ENCODE data around the gene PROX1.

PROX1 gene

DNA sequence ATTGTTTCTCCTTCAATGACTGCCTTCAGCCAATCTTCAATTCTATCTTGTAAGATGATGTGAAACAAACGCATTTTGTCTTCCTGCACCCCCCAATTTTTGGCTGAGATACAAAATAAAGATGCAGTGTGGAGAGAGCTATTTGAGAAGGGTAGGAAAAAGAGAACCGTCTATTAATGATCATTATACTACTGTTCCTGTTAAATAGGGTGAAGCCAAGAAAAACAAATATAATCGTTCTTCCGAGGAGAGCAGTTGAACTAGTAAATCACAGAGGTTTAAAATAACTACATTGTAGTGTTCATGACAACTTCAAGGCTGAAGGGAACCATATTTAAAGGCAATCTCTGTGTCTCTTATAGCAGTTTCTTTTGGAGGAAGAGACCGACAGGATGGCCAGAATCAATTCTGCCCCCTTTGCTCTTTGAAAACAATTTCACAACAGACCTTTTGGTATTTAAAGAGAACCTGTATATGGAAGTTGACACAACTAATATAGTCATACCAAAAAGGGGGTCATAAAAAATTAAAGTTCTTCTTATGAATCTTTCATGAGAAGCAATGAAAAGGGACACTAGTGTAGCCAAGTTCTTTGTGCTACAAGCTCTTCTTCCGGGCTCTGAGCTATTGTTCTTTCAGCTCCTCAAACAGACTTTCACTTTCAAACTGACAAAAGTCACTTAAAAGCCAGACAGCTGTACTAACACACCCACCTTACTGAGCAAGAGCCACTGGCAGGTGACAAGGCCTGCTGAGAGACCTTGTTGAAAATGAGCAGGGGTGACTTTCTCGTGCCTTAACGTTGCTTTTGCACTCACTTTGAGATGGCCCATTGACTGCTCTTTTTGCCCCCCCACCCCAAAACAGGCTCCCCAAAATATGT is 30.9 kb downstream of the PROX1 start:
- DNase-seq (ENCODE audit: low read depth in 2 of 3, low spot score in 2 of 3): no peak

DNA sequence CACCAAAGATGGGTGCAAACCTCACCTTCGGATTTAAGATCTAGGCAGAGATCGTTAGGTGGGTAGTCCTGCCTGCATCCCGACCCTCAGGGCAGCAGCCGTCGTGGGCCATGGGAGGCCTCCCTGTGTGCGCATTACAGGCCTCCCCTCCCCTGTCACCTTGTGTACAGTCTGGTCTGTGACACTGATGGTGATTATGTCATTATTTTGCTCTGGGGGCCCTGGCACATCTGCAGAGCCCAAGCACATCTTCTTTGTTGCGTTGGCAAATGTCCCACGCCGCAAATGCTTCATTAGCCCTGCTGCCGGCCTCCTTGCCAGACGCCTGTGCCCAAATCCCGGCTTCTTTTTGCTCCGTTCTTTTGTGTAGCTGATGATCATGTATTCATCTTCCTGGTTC is 31.7 kb downstream of the PROX1 start:
- no peak for DNase-seq (ENCODE audit: low read depth in 2 of 3, low spot score in 2 of 3)

GRCh38 chr1:214021321-214021720 is 33.5 kb downstream of the PROX1 start:
- no peak for DNase-seq (ENCODE audit: low read depth in 2 of 3, low spot score in 2 of 3)

DNA sequence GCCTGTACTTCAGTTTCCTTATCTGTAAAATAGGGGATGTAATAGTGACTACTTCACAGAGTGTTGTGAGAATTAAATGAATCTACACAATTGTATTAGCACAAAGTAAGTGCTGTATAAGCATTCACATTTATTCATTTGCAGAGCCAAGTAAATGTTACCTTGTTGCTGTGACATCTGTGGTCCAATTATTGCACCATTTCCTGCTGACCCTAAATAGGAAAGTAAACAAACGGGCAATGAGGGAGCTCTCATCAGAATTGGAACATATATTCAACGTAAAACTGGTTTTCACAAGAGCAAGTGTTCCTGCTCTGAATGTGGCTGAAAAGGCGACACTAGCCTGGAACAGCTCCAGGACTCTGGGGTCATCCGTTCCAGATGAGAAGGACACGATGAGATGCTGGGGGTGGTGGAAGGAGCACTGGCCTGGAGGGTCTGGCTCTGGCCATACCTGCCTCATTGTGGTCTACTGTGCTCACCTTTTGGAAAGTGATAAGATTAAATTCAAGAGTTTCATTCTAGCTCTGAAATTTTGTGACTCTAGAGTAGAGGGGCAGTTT is 34.5 kb downstream of the PROX1 start:
- DNase-seq (ENCODE audit: low read depth in 2 of 3, low spot score in 2 of 3): no peak

DNA sequence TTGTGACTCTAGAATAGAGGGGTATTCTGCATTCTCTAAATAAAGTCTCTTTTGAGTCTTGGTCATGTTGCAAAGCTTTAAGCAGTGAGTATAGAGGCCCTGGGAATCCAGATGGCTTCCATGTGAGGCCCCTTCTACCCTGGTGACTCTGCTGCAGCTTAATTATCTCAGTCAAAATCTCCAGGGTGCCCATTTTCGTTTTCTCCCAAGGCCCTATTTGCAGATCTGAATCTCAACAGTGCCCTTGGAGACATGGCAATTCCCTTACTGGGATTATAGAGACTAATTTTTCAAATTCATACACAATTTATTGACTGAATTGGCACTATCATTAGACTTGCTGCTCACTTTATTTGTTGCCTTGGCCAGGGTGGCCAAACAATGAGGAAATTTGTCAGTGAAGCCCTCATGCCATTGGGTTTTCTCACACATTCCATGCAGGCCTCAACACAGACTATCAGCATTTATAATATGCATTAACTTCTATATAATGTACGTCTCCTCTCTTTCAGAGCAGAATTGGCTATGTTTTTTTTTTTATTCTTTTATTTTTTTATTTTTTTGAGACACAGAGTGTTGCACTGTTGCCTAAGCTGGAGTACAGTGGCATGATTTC is 35.1 kb downstream of the PROX1 start:
- DNase-seq (ENCODE audit: low read depth in 2 of 3, low spot score in 2 of 3): no peak

DNA sequence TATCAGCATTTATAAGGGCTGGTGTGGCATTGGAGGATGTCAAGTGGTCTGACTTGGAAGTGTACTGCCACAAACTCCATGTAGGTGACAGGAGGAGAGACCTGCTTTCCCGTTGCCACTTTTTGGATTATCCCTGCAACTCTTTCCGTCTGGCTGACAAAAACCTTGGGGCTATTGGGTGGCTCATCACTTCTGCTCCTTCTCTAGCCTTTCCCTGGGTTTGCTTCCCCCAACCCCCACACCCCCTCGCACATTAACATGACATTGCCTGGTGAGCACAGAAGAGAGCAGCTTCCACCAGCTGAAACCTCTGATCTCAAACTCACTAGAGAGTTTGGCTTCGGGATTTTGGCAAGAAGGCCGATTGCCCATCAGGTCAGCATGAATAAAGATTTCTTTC is 39.2 kb downstream of the PROX1 start:
- no peak for DNase-seq (ENCODE audit: low read depth in 2 of 3, low spot score in 2 of 3)

DNA sequence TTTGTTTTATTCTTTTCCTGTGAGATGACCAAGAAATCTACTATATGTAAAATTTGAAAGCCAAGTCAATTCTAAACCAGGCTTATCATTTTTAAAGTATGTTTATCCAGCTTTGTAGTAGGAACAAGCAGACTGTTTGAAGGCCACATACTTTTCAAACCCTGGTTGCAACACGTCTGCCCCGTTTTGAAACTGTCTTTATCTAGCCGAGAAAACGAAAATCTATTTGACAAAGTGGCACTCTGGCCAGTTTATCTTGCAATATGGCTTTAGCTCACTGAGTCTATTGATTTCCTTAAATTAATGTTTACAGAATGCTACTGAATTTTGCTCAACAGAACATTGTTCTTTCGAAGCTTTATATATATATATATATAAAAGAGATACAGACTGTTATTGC is 39.7 kb downstream of the PROX1 start:
- no peak for DNase-seq (ENCODE audit: low read depth in 2 of 3, low spot score in 2 of 3)

- no peak for DNase-seq (ENCODE audit: low read depth in 2 of 3, low spot score in 2 of 3)
Observed at GRCh38 chr1:214028095-214028494, 40.3 kb downstream of the PROX1 start.

GRCh38 chr1:214028649-214029406 is 41.1 kb downstream of the PROX1 start:
- no peak for DNase-seq (ENCODE audit: low read depth in 2 of 3, low spot score in 2 of 3)

- no peak for DNase-seq (ENCODE audit: low read depth in 2 of 3, low spot score in 2 of 3)
Observed at GRCh38 chr1:214029796-214030195, 42.0 kb downstream of the PROX1 start.

DNA sequence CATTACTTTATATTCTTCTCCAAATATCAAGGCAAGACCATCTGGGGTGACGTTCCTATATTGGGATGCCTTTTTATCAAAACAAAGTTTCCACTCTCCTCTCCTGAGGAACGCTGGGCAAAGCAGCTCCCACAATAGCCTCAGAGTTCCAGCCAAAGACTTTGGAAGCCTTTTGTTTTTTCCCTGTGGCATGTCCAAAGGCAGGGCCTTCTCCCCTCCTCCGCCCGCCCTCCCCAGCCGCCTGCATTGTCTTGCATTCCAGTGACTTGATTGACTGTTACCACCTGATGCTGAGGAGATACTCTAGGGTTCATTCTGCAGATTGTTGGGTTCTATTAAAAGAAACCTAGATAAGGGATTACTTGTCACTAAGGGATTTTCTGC is 43.5 kb downstream of the PROX1 start:
- no peak for DNase-seq (ENCODE audit: low read depth in 2 of 3, low spot score in 2 of 3)

- DNase-seq (ENCODE audit: low read depth in 2 of 3, low spot score in 2 of 3): no peak
Observed at GRCh38 chr1:214037468-214037867, 49.7 kb downstream of the PROX1 start.

- DNase-seq (ENCODE audit: low read depth in 2 of 3, low spot score in 2 of 3): no peak
Observed at GRCh38 chr1:214039394-214040018, 51.7 kb downstream of the PROX1 start.

DNA sequence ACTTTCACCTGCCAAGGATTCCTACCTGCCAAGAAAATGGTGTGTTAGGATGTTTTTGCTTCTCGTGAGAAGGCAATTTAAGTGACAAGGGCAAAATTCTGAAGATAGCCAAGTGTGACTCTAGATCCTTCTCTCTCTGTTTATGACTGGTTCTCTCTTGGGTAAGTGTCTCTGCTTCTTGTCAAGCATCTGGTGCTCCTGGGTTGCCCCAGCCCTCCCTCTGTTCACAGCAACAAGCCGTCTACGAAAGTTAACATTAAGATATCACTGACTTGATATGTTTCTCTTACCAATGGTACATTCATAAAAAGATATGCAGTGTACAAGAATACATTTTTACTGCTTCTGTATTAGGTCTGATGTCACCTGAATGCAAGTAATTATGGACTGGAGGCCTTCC is 55.4 kb downstream of the PROX1 start:
- DNase-seq (ENCODE audit: low read depth in 2 of 3, low spot score in 2 of 3): no peak

DNA sequence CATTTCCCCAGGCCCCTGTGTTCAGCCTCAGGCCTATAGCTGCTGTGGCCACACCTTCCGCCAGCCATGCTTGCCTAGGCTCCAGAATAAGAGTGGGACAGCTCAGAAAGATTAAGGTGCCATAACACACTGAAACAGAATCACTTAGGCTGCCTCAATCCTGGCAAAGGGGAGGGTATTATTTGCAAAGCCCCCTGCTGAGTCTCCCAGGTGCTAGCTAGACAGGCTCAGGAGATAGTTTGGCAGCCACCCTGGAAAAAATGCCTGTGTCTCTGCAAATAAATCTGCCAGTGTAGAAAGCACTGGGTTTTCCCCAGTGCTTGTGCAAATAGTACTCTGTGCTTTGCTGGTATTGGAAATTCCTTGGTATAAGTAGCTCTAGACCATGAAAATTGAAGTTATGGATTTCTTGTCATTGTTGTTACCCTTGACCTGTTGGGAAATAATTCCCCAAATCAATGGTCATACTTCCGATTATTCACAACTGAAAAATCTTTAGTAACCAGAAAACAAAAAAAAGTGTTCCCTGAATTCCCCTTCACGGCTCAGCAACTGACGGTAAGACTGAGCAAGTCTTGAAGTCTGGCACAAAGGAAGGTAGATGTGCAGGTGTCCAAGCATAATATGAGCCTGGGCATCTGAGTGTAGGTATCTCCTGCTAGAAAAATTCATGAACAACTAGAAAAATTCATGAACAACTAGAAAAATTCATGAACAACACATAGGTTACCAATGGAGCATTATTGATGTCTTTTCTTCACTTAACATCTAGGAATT is 56.9 kb downstream of the PROX1 start:
- DNase-seq (ENCODE audit: low read depth in 2 of 3, low spot score in 2 of 3): no peak

DNA sequence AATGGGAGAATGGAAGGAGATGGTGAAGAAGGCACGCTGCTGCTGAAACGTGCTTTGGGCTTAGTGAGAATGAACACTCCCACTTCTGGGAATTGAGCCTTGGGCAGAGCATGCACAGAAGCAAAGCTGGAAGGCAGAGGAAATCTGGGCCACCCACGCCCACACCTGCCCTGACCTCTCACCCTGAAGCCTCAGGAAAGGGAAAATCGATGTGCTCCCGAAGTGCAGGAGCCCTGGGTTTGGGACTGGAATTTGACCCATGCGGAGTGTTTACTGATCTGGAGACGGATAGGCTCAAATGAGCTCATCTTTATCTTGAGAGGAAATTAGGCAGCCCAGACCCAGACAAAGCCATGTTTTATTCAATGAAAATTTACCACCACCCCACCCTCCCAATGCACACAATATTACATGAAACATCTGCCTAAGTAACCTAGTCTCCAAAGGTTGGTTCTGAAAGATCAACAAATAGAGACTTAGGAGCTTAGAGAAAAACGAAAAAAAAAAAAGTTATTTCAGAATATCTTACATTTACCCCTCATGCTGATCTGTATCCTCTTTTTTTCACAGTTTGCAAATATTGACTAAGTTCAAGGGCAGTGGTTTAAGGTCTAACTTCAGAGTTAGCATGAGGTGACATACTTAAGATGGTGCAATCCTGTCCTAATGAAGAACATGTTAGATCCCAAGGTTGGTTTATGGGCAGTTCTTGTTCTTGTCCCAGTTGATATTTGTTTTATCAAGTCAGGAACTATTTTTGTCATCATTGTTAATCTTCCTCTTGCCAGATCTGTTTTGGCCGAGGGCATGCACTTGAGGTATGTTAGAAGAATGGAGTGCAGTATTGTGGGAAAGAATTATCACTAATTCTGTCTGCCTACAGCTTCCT is 63.0 kb downstream of the PROX1 start:
- DNase-seq (ENCODE audit: low read depth in 2 of 3, low spot score in 2 of 3): no peak

- DNase-seq (ENCODE audit: low read depth in 2 of 3, low spot score in 2 of 3): no peak
Observed at GRCh38 chr1:214051786-214052185, 64.0 kb downstream of the PROX1 start.

GRCh38 chr1:214058076-214058475 is 70.3 kb downstream of the PROX1 start:
- DNase-seq (ENCODE audit: low read depth in 2 of 3, low spot score in 2 of 3): no peak

GRCh38 chr1:214066190-214066589 is 78.4 kb downstream of the PROX1 start:
- DNase-seq (ENCODE audit: low read depth in 2 of 3, low spot score in 2 of 3): no peak

DNA sequence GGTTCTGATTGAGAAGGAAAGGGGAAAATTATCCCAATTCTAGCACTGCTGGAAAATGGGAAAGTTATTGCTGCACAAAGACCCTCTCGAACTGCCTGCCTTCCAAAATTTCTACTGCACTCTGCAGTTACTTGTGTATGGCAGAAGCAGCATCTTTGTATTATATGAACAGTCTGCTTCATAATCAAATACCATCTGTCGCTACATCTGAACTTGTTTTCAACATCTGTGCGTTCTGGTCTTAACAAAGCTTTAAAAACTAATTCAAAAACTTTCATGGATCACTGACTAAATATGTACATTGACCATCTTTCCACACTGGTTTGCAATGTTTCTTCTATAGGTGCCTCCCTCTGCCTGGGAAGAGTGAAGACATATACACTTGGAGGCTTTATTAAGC is 79.2 kb downstream of the PROX1 start:
- no peak for DNase-seq (ENCODE audit: low read depth in 2 of 3, low spot score in 2 of 3)

Measured in activated CD8-positive, alpha-beta memory T cell treated with anti-CD3 and anti-CD28 coated beads for 48 hours (primary cell).